Sigmoid colon (tissue), 7 donors: Measurements from ENCODE around the gene OR52N4. TPM values are rescaled to one million over a fixed set of nuclear protein-coding genes. Genes with fewer than 3 reads are reported as not detected.

Source experiments
- DNase-seq: peaks from one replicate; pipeline ENCODE4 v3.0.0-alpha.2; 2019
- H3K27ac ChIP-seq, 4 donors: fragments of 200-600 bp; sonication (generic); one replicate each; pipeline ENCODE4 v1.5.1; 2016 to 2019; ENCODE audit warnings: mild to moderate bottlenecking in 1 of 4
- H3K27me3 ChIP-seq, 3 donors: fragments of 200-600 bp; sonication (generic); one replicate each; pipeline ENCODE4 v1.5.1; 2019; ENCODE audit warnings: mild to moderate bottlenecking in 1 of 3
- H3K36me3 ChIP-seq, 4 donors: fragments of 200-600 bp; sonication (generic); one replicate each; pipeline ENCODE4 v1.5.1; 2016 to 2019
- H3K4me1 ChIP-seq, 4 donors: fragments of 200-600 bp; sonication (generic); one replicate each; pipeline ENCODE4 v1.5.1; 2017 to 2019
- H3K4me3 ChIP-seq, 4 donors: fragments of 200-600 bp; sonication (generic); one replicate each; pipeline ENCODE4 v1.5.1; 2017 to 2019; ENCODE audit warnings: mild to moderate bottlenecking in 2 of 4, moderate library complexity in 1 of 4
- H3K9me3 ChIP-seq, 4 donors: fragments of 200-600 bp in 3 of 4; sonication (generic) in 3 of 4; one replicate each; pipeline versions ENCODE4 v1.5.1 to v1.6.1; 2013 to 2019
- EP300 ChIP-seq, 4 donors: sonication (generic); formaldehyde crosslinking; IDR thresholded peaks; one replicate each; pipeline ENCODE4 v1.6.1; 2017; ENCODE audit warnings: antibody characterized with exemption in 4 of 4
- POLR2A ChIP-seq, 2 donors: fragments of 450-650 bp; IDR thresholded peaks; one replicate each; pipeline ENCODE4 v1.6.1; 2016; ENCODE audit warnings: antibody characterized with exemption in 2 of 2, mild to moderate bottlenecking in 2 of 2, moderate library complexity in 2 of 2
- POLR2AphosphoS5 ChIP-seq, 4 donors: sonication (generic); formaldehyde crosslinking; IDR thresholded peaks; one replicate each; pipeline ENCODE4 v1.6.1; 2017; ENCODE audit warnings: antibody characterized with exemption in 4 of 4
- WGBS, 2 donors: extraction: QIAGEN DNeasy Blood & Tissue Kit; methylation state at CpG; one replicate each; pipeline ENCODE4 v1.1.7; 2013; 5-methylcytosine and 5-hydroxymethylcytosine counted together
- intact Hi-C: fragments of 100-400 bp; cut with DNase I; formaldehyde crosslinking; loops from one replicate; pipeline ENCODE4 v1.15.1; 2023
- polyA plus RNA-seq, 3 donors: library from polyadenylated mRNA; stranded (reverse); fragments of 200-250 nt; gene quantifications; one replicate each; pipeline ENCODE4 v1.2.3, GENCODE V29; 2013
- total RNA-seq, 4 donors: library from RNA; depleted of rRNA; stranded (reverse); fragments of >200 nt; gene quantifications; one replicate each; pipeline ENCODE4 v1.1.0, GENCODE V29; 2016
- TF ChIP-seq, protein P1 (sequence below), 4 experiments: fragments of 450-650 bp in 3 of 4; fragments of 200-600 bp in 1 of 4; IDR thresholded peaks; one replicate each; pipeline ENCODE4 v1.5.1; 2016 to 2019; ENCODE audit warnings: antibody characterized with exemption in 4 of 4, mild to moderate bottlenecking in 3 of 4, moderate library complexity in 2 of 4
- donor health status: healthy with polysubstance abuse.
- donor health status: Bipolar disorder and iron deficiency.
- donor health status: healthy.

Gene OR52N4
- total and polyA plus RNA-seq, 7 donors, result 0.60 to 1.8 TPM; not detected in 5

DNA sequence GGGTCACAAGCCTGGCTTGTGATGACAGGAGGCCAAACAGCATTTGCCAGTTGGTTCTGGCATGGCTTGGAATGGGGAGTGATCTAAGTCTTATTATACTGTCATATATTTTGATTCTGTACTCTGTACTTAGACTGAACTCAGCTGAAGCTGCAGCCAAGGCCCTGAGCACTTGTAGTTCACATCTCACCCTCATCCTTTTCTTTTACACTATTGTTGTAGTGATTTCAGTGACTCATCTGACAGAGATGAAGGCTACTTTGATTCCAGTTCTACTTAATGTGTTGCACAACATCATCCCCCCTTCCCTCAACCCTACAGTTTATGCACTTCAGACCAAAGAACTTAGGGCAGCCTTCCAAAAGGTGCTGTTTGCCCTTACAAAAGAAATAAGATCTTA, 17.0 kb upstream of the OR52N4 start:
- intact Hi-C loops, result no loop called here
- H3K36me3 ChIP-seq, result no peaks in the 10 kb centered on the region

DNA sequence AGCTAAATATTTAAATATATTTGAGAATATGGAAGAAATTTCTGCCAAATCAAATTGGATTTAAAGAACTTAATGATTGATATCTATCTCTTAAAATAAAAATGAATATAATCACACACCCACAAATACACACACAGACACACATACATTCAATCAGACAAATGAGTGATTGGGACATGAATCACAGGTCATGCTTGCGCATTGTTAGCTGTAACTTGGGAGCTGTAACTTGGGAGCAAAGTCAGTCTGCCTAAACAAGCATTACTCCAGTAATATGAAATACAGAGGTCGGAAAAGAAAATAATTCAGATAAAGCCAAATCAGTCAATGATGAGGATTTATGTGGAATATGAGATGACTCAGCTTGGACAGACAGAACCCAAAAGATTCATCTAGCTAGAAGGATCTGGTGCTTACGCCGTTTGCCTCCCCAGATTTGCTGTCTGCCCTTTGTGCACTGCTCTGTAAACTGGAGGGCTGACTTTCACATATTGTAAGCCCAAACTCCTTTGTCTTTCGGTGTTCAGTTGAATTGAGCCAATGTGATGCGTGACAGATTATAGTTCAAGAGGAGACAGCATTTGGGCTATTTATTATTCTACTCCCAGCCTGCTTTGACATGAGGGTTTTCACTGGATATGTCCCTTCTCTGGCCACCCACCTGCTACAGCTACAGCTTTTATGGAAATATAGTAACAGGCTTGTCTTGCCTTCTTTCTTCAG, 16.2 kb upstream of the OR52N4 start:
- Histone ChIP-seq H3K27ac (no peak overlapping the region), H3K27me3 (no peaks in the 10 kb centered on the region), H3K9me3 (no peaks in the 10 kb centered on the region), H3K4me3 (no peak overlapping the region), H3K36me3 (no peaks in the 10 kb centered on the region), H3K4me1 (no peaks in the 10 kb centered on the region)
- TF ChIP-seq, protein P1, sequence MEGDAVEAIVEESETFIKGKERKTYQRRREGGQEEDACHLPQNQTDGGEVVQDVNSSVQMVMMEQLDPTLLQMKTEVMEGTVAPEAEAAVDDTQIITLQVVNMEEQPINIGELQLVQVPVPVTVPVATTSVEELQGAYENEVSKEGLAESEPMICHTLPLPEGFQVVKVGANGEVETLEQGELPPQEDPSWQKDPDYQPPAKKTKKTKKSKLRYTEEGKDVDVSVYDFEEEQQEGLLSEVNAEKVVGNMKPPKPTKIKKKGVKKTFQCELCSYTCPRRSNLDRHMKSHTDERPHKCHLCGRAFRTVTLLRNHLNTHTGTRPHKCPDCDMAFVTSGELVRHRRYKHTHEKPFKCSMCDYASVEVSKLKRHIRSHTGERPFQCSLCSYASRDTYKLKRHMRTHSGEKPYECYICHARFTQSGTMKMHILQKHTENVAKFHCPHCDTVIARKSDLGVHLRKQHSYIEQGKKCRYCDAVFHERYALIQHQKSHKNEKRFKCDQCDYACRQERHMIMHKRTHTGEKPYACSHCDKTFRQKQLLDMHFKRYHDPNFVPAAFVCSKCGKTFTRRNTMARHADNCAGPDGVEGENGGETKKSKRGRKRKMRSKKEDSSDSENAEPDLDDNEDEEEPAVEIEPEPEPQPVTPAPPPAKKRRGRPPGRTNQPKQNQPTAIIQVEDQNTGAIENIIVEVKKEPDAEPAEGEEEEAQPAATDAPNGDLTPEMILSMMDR (IDR thresholded peaks at IDR 0.05), result no peak
- no peak for TF ChIP-seq POLR2A (IDR thresholded peaks at IDR 0.05)
- TF ChIP-seq POLR2AphosphoS5 (IDR thresholded peaks at IDR 0.05), result no peak
- no peak for DNase-seq
- 88 to 90% methylated on average over 6 of the region's 6 CpGs for WGBS, 2 donors
- intact Hi-C loops, result no loop called here

More for the DNA sequence above, 17.0 kb upstream of the OR52N4 start:
- H3K9me3 ChIP-seq, result no peaks in the 10 kb centered on the region
- no peaks in the 10 kb centered on the region for H3K4me1 ChIP-seq
- TF ChIP-seq POLR2AphosphoS5 (IDR thresholded peaks at IDR 0.05) (no peak), POLR2A (IDR thresholded peaks at IDR 0.05) (no peak), EP300 (IDR thresholded peaks at IDR 0.05) (no peak)
- TF ChIP-seq, protein P1 (IDR thresholded peaks at IDR 0.05), result no peak
- no peak overlapping the region for H3K27ac ChIP-seq
- H3K27me3 ChIP-seq, result no peaks in the 10 kb centered on the region
- no peak for DNase-seq
- H3K4me3 ChIP-seq, result no peak overlapping the region

DNA sequence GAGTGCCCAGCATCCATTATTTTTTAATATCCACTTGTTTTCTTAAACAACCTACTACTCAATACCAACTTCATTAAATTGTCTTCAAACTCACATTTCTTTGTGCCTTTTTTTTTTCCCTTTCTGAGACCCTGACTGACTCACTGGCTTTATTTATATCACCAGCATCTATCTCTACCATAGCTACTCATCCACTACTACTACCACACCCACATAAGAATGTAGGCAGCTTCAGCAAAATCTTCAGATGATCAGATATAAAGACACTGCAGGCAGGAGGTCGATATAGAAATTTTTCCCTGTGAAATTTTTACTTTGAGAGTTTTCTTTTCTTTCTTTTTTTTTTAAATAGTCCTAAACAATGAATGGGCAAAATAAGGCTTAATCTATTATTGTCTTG, 15.6 kb upstream of the OR52N4 start:
- H3K9me3 ChIP-seq, result no peaks in the 10 kb centered on the region
- no peak overlapping the region for H3K4me3 ChIP-seq
- intact Hi-C loops, result no loop called here
- WGBS, 2 donors, result 13 to 66% methylated on average over 1 of the region's 1 CpG
- no peak overlapping the region for H3K27ac ChIP-seq
- no peaks in the 10 kb centered on the region for H3K4me1 ChIP-seq
- H3K36me3 ChIP-seq, result no peaks in the 10 kb centered on the region
- no peak for DNase-seq
- no peak for TF ChIP-seq POLR2A (IDR thresholded peaks at IDR 0.05)
- TF ChIP-seq POLR2AphosphoS5 (IDR thresholded peaks at IDR 0.05), result no peak
- TF ChIP-seq, protein P1 (IDR thresholded peaks at IDR 0.05), result no peak
- no peak for TF ChIP-seq EP300 (IDR thresholded peaks at IDR 0.05)
- no peaks in the 10 kb centered on the region for H3K27me3 ChIP-seq

DNA sequence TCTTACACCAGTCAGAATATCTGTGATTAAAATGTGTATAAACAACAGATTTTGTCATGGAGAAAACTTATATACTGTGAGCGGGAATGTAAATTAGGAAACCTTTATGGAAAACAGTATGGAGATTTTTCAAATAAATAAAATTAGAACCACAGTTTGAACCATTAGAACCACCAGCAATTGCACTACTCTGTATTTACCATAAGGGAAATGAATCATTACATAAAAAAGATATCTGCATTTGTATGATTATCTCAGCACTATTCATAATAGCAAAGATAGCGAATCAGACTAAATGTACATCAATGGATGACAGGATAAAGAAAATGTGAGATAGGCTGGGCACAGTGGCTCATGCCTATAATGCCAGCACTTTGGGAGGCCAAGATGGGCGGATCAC, 7.4 kb upstream of the OR52N4 start:
- no peak for TF ChIP-seq POLR2AphosphoS5 (IDR thresholded peaks at IDR 0.05)
- TF ChIP-seq, protein P1 (IDR thresholded peaks at IDR 0.05), result no peak
- TF ChIP-seq EP300 (IDR thresholded peaks at IDR 0.05), result no peak
- TF ChIP-seq POLR2A (IDR thresholded peaks at IDR 0.05), result no peak
- 89 to 96% methylated on average over 3 of the region's 3 CpGs for whole genome bisulfite sequencing, 2 donors
- H3K27me3 ChIP-seq, result no peaks in the 10 kb centered on the region
- no peaks in the 10 kb centered on the region for H3K36me3 ChIP-seq
- H3K27ac ChIP-seq, result no peak overlapping the region
- intact Hi-C loops, result no loop called here
- no peaks in the 10 kb centered on the region for H3K4me1 ChIP-seq
- no peak for DNase-seq
- H3K9me3 ChIP-seq, result no peaks in the 10 kb centered on the region
- no peak overlapping the region for H3K4me3 ChIP-seq

DNA sequence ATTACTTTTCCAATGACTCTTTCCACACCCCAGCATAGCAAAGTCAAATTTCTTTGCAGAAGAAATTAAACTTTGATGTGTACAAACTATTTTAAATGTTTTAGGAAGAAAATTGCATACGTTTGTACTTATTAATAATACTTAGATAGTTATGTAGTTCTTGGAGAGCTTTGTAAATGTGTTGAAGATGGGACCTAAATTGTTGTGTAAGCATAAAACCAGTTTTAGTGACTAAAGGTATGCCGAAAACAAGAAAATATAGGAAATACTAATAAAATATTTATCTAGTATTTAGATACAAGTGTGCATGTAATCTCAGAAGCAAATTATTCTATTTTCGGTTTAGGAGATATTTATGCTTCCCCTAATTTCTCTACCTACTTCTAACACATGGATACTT, 4.2 kb upstream of the OR52N4 start:
- H3K36me3 ChIP-seq, result no peaks in the 10 kb centered on the region
- no peaks in the 10 kb centered on the region for H3K4me1 ChIP-seq
- no peaks in the 10 kb centered on the region for H3K27me3 ChIP-seq
- no peak for DNase-seq
- TF ChIP-seq POLR2A (IDR thresholded peaks at IDR 0.05), result no peak
- TF ChIP-seq POLR2AphosphoS5 (IDR thresholded peaks at IDR 0.05), result no peak
- TF ChIP-seq EP300 (IDR thresholded peaks at IDR 0.05), result no peak
- TF ChIP-seq, protein P1 (IDR thresholded peaks at IDR 0.05), result no peak
- 74 to 84% methylated on average over 3 of the region's 3 CpGs for WGBS, 2 donors
- H3K27ac ChIP-seq, result no peak overlapping the region
- intact Hi-C loops, result no loop called here
- no peak overlapping the region for H3K4me3 ChIP-seq
- H3K9me3 ChIP-seq, result no peaks in the 10 kb centered on the region
